Keratinocyte (primary cell): ENCODE measurements around the gene LACTBL1. TPM values are rescaled to one million over a fixed set of nuclear protein-coding genes. Genes with fewer than 3 reads are reported as not detected.

Experiments
- DNase-seq: peaks from one replicate; pipeline ENCODE4 v3.0.0-alpha.2; 2011; ENCODE audit warnings: low read depth, missing footprints, low spot score
- FAIRE-seq: peaks from 2 replicates; lab custom pipeline; 2011; peaks lifted over from hg19 to GRCh38; lab: Jason Lieb, UNC
- H2AFZ ChIP-seq: 2 replicates; pipeline ENCODE4 v1.6.0; 2012; ENCODE audit warnings: low read length, control low read depth, inconsistent platforms; ENCODE audit not compliant: control insufficient read depth
- H3K27ac ChIP-seq: 2 replicates; pipeline ENCODE4 v1.5.1; 2011; ENCODE audit warnings: low read length; ENCODE audit not compliant: control insufficient read depth, insufficient read depth
- H3K27me3 ChIP-seq: 3 replicates; pipeline ENCODE4 v1.6.0; 2011; ENCODE audit warnings: low read length; ENCODE audit not compliant: control insufficient read depth, insufficient read depth; ENCODE audit errors: extremely low read depth
- H3K36me3 ChIP-seq, 2 experiments: 2 replicates in 1 of 2; 3 replicates in 1 of 2; pipeline ENCODE4 v1.5.1; 2011; ENCODE audit warnings: low read length in 2 of 2, mild to moderate bottlenecking in 1 of 2; ENCODE audit not compliant: control insufficient read depth in 2 of 2, insufficient read depth in 2 of 2; ENCODE audit errors: extremely low read depth in 1 of 2
- H3K4me1 ChIP-seq: 3 replicates; pipeline ENCODE4 v1.5.1; 2011; ENCODE audit warnings: low read length; ENCODE audit not compliant: control insufficient read depth, insufficient read depth; ENCODE audit errors: extremely low read depth
- H3K4me2 ChIP-seq: 3 replicates; pipeline ENCODE4 v1.6.0; 2011; ENCODE audit warnings: low read depth, low read length; ENCODE audit not compliant: control insufficient read depth, insufficient read depth; ENCODE audit errors: extremely low read depth
- H3K4me3 ChIP-seq, 3 experiments: fragments of 200-600 bp in 1 of 3; sonication (generic) in 1 of 3; 2 replicates in 2 of 3; 3 replicates in 1 of 3; pipeline ENCODE4 v1.5.1; 2011 to 2016; ENCODE audit warnings: low read length in 3 of 3, mild to moderate bottlenecking in 3 of 3, control low read depth in 2 of 3, inconsistent platforms in 1 of 3, low read depth in 1 of 3, mixed read lengths in 1 of 3, mixed run types in 1 of 3, moderate library complexity in 1 of 3; ENCODE audit not compliant: control insufficient read depth in 2 of 3, insufficient read depth in 2 of 3; ENCODE audit errors: extremely low read depth in 1 of 3
- H3K79me2 ChIP-seq: 2 replicates; pipeline ENCODE4 v1.6.0; 2012; ENCODE audit warnings: low read length; ENCODE audit not compliant: control insufficient read depth, insufficient read depth
- H3K9ac ChIP-seq: 3 replicates; pipeline ENCODE4 v1.6.0; 2011; ENCODE audit warnings: low read length; ENCODE audit not compliant: control insufficient read depth, insufficient read depth; ENCODE audit errors: extremely low read depth
- H3K9me1 ChIP-seq: 3 replicates; pipeline ENCODE4 v1.6.0; 2011; ENCODE audit warnings: low read length; ENCODE audit not compliant: control insufficient read depth, insufficient read depth; ENCODE audit errors: extremely low read depth
- H3K9me3 ChIP-seq: 2 replicates; pipeline ENCODE4 v1.5.1; 2012; ENCODE audit warnings: low read depth, low read length; ENCODE audit not compliant: control insufficient read depth
- H4K20me1 ChIP-seq: 3 replicates; pipeline ENCODE4 v1.6.0; 2011; ENCODE audit warnings: low read length; ENCODE audit not compliant: control insufficient read depth, insufficient read depth; ENCODE audit errors: extremely low read depth
- EZH2 ChIP-seq: IDR thresholded peaks from one replicate; pipeline ENCODE4 v1.6.1; 2012; ENCODE audit warnings: inconsistent platforms, mild to moderate bottlenecking, low read length, moderate library complexity
- dilution Hi-C: fragments of 300-500 bp; cut with MboI; formaldehyde crosslinking; loops from one replicate; pipeline ENCODE4 v1.7.0; 2020; ENCODE audit warnings: low sequenced_read_pairs; ENCODE audit not compliant: extremely low pct_ligation_motif_present
- polyA plus RNA-seq, 5 experiments: library from polyadenylated mRNA; depleted of rRNA in 3 of 5; stranded (reverse) in 3 of 5; stranded (forward) in 1 of 5; unstranded in 1 of 5; fragments of >200 nt; gene quantifications; 1 replicate in 1 of 5; 2 replicates in 3 of 5; 3 replicates in 1 of 5; pipeline versions ENCODE4 v1.2.1 to v1.2.3, GENCODE V29; 2011 to 2012; ENCODE audit warnings: missing spikeins in 2 of 5, low read depth in 1 of 5, low replicate concordance in 1 of 5
- TF ChIP-seq, protein P1 (sequence below), 3 experiments: IDR thresholded peaks in 1 of 3; conservative IDR thresholded peaks in 1 of 3; optimal IDR thresholded peaks in 1 of 3; 2 replicates in 2 of 3; 3 replicates in 1 of 3; pipeline versions ENCODE3 to v1.5.1; 2011; ENCODE audit warnings: low read length in 3 of 3, mild to moderate bottlenecking in 3 of 3, moderate library complexity in 2 of 3, control low read depth in 1 of 3, inconsistent platforms in 1 of 3; ENCODE audit not compliant: insufficient read depth in 2 of 3; ENCODE audit errors: extremely low read depth in 1 of 3

Gene LACTBL1
- polyA plus RNA-seq, 1 donor (not counting 4 experiments of a cell fraction or from before 2014, with no cell fraction given), result not detected

DNA sequence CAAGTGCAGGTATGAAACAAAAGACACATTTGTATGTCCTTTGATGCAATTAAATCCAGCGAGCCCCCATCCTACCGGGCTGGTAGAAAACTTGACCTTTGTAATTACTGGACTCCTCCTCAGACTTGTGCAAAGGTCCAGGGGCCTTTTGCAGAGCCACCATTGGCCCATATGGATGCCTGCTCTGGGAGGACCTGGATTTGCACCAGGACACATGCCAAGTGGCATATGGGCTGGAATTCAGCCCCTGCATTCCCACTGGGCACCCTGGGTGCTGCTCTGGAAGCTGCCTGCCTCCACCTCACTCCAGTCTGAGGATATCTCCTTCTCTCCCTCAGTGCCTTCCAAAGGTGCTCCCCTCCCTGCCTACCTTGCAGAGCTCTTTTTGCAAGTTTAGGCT lies 36.0 kb downstream of the LACTBL1 start:
- Histone ChIP-seq H2AFZ (no peak overlapping the region), H3K4me1 (no peaks in the 10 kb centered on the region), H3K27ac (no peak overlapping the region), H3K9me3 (no peaks in the 10 kb centered on the region), H3K79me2 (no peaks in the 10 kb centered on the region), H3K9ac (no peak overlapping the region), H3K9me1 (no peaks in the 10 kb centered on the region), H3K4me3 (no peak overlapping the region), H4K20me1 (no peaks in the 10 kb centered on the region), H3K27me3 (no peaks in the 10 kb centered on the region), H3K4me2 (no peak overlapping the region), H3K36me3 (no peaks in the 10 kb centered on the region)
- dilution Hi-C loops, result no loop called here
- DNase-seq (no peak), FAIRE-seq (no peak)
- TF ChIP-seq EZH2, result no peak
- TF ChIP-seq, protein P1, sequence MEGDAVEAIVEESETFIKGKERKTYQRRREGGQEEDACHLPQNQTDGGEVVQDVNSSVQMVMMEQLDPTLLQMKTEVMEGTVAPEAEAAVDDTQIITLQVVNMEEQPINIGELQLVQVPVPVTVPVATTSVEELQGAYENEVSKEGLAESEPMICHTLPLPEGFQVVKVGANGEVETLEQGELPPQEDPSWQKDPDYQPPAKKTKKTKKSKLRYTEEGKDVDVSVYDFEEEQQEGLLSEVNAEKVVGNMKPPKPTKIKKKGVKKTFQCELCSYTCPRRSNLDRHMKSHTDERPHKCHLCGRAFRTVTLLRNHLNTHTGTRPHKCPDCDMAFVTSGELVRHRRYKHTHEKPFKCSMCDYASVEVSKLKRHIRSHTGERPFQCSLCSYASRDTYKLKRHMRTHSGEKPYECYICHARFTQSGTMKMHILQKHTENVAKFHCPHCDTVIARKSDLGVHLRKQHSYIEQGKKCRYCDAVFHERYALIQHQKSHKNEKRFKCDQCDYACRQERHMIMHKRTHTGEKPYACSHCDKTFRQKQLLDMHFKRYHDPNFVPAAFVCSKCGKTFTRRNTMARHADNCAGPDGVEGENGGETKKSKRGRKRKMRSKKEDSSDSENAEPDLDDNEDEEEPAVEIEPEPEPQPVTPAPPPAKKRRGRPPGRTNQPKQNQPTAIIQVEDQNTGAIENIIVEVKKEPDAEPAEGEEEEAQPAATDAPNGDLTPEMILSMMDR (optimal IDR thresholded peaks at IDR 0.05 in 1 of 3, IDR thresholded peaks at IDR 0.05 in 1 of 3, conservative IDR thresholded peaks at IDR 0.05 in 1 of 3; ENCODE audit: extremely low read depth in 1 of 3, insufficient read depth in 2 of 3, low read length in 3 of 3), result no peak

DNA sequence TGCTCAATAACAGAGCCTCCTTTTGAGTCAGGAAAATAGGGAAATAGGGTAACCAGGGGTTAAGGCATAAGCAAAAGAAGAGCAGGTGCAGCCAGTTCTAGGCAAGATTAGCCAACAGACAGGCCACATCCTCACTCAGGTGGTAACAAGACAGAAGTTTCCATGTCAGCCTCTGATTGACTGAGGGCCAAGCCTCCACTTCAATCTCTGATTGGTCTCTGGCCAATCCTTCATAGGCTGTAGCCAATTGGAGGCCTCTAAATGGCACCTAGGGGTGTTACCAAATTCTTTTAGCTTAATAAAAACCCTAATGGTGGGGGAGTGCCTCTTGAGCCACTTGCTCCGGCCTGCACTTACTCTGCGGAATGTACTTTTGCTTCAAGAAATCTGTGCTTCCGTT lies 37.2 kb downstream of the LACTBL1 start:
- FAIRE-seq, result no peak
- Histone ChIP-seq H3K36me3 (no peaks in the 10 kb centered on the region), H3K9me3 (no peaks in the 10 kb centered on the region), H3K27me3 (no peaks in the 10 kb centered on the region), H2AFZ (no peak overlapping the region), H4K20me1 (no peaks in the 10 kb centered on the region), H3K4me3 (no peak overlapping the region), H3K4me1 (no peaks in the 10 kb centered on the region), H3K4me2 (no peak overlapping the region), H3K79me2 (no peaks in the 10 kb centered on the region), H3K9me1 (no peaks in the 10 kb centered on the region), H3K9ac (no peak overlapping the region), H3K27ac (no peak overlapping the region)
- no peak for DNase-seq
- dilution Hi-C loops, result no loop called here
- TF ChIP-seq, protein P1 (optimal IDR thresholded peaks at IDR 0.05 in 1 of 3, IDR thresholded peaks at IDR 0.05 in 1 of 3, conservative IDR thresholded peaks at IDR 0.05 in 1 of 3; ENCODE audit: extremely low read depth in 1 of 3, insufficient read depth in 2 of 3, low read length in 3 of 3), result no peak
- no peak for TF ChIP-seq EZH2
